HG02870 (cell line): ENCODE data around the gene CC2D2B.
"Not testable (repeated sequence)": the region's sequence is repeated elsewhere in the genome, so short reads cannot be mapped to it uniquely, and the experiment has no call there.

Experiments used
- ATAC-seq: cut with Tn5 transposase; IDR thresholded peaks from one replicate; pipeline ENCODE4 v1.9.1; 2021; ENCODE audit warnings: mild to moderate bottlenecking, moderate library complexity; ENCODE audit not compliant: unreplicated experiment

Gene CC2D2B

DNA sequence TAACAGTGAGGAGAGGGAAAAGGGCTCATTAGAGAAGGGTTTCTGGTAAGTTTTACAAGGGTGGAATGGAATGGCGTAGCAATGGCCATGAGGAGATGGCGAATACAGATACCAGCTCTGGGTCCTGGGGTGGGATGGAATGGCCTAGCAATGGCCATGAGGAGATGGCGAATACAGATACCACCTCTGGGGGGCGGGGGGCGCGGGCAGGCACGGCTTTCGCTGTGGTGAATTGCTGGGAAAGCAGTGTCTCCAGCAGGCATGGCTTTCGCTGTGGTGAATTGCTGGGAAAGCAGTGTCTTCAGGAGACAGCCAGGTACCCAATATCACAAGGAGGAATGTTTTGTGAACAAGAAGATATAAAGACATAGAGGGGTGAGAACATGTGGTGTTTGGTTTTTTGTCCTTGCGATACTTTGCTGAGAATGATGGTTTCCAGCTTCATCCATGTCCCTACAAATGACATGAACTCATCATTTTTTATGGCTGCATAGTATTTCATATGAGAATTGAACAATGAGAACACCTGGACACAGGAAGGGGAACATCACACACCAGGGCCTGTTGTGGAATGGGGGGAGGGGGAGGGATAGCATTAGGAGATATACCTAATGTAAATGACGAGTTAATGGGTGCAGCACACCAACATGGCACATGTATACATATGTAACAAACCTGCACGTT is 1.7 kb upstream of the CC2D2B start:
- ATAC-seq: not testable (repeated sequence)

GRCh38 chr10:95906677-95907455 is 909 bp upstream of the CC2D2B start:
- peak; percentile 38 for ATAC-seq

DNA sequence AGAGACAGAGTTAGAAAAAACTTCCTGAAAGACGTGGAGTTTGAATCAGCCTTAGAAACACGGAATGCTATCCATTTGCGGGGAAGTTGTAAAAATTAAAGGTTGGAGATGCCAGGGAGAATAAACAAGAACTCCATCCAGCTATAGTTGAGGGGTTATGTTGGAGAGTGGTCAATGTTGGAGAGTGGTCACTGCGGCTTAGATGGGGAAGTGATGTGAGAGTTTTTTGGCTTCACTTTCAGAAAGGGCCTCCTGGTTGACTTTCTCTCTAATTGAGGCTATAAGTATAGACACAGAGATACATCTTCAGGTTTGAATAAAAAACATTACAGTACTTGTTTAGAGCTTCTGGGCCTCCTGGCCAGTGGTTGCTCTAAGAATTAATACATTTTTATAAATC is 675 bp downstream of the CC2D2B start:
- ATAC-seq: no peak

GRCh38 chr10:95909561-95909960 is 1.8 kb downstream of the CC2D2B start:
- ATAC-seq: no peak

DNA sequence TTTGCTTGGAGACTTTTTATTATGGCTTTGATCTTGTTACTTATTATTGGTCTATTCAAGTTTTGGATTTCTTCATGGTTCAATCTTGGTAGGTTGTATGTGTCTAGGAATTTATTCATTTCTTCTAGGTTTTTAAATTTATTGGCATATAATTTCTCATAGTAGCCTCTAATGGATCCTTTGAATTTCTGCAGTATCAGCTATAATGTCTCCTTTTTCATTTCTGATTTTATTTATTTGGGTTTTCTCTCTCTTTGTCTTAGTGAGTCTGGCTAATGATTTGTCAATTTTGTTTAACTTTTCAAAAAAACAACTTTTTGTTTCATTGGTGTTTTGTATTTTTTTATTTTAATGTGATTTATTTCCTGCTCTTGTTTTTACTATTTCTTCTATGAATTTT is 8.3 kb downstream of the CC2D2B start:
- ATAC-seq: not testable (repeated sequence)

DNA sequence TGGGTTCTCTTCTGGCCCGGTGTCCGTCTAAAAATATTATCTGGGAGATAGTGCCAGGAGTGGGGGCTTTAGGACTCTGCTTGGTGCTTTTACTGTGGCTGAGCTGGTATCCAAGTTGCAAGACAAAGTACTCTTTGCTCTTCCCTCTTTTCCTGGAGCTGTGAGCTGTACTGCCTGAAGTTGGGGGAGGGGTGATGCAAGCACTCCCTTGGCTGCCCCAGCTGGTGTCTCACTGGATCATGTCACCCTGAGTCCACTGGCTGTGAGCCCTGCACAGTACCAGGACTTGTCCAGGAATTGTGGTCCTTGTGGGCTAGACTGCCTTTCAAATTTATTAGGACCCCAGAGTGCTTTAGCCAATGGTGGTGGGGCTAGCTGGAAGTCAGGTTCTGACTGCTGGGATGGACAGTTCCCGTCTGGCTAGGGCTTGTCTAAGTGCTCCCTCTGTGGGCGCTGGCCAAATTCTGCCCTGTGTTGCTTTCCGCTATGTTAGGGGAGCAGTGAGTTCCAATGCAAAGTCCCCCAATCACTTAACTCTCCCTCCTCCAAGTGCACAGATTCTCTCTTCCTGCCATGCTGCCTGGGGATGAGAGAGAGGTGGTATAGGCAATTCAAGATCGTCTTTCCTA is 13.1 kb downstream of the CC2D2B start:
- no peak for ATAC-seq

DNA sequence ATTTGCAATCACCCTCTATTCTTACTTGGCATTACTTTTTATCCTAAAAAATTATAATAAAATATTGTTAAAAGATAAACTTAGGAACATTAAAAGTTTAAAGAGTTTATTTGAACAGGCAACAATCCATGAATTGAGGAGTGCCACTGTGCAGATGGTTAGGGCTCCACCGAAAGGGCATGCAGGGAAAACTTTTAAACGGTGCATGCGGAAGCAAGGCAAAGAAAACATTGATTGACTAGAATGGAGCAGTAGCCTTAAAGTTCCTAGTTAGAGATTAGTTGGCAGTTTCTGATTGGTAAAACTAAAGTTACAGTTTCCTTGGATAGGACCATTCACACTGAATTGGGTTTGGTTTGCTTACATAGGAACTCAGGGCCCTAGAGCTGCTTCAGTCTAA is 17.3 kb downstream of the CC2D2B start:
- no peak for ATAC-seq

DNA sequence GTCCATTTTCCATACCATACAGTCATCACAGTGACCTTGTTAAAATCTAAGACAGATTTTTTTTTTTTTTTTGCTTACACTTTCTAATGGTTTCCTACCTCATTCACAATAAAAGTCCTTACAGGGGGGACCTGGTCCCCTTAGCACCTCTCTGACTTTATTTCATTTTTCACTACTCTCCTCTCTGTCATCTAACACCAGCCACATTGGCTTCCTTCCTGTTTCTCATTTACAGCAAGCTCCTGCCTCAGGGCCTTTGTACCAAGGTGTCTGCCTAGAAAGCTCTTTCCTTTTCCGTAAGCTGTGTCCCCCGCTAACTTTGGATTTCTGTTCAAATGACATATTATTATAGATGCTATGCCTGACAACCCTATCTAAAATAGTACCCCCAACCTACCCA is 27.7 kb downstream of the CC2D2B start:
- no peak for ATAC-seq

DNA sequence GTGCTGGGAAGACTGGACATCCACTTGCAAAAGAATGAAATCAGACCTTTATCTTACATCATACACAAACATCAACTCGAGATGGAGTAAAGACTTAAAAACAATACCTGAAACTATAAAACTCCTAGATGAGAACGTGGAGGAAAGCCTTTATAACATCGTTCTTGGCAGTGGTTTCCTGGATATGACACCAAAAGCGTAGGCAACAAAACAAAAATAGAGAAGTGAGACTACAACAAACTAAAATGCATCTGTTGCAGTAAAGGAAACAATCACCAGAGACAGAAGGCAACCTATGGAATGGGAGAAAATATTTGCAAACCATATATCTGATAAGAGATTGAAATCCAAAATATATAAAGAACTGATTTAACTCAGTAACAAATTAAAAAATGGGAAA is 33.3 kb downstream of the CC2D2B start:
- no peak for ATAC-seq

GRCh38 chr10:95963202-95963990 is 55.6 kb downstream of the CC2D2B start:
- ATAC-seq: peak; percentile 50

- ATAC-seq: no peak
These were observed 56.2 kb downstream of the CC2D2B start for GRCh38 chr10:95963991-95964389.

DNA sequence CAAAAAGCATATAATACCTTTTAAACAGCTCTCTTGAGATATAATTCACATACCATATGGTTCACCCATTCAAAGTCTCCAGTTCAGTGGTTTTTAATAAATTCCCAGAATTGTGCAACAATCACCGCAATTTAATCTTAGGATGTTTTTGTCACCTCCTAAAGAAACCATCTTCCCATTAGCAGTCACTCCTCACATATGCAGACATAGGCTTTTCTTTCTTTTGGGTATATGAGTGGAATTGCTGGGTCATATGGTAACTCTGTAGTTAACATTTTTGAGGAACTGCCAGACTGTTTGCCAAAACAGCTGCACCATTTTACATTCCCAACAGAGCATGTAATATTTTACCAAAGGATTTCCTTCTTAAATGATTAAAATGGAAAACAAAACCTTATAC is 57.0 kb downstream of the CC2D2B start:
- ATAC-seq: no peak

- no peak for ATAC-seq
These were observed 68.8 kb downstream of the CC2D2B start for GRCh38 chr10:95976362-95977229.

GRCh38 chr10:95982200-95982599 is 74.4 kb downstream of the CC2D2B start:
- ATAC-seq: no peak

DNA sequence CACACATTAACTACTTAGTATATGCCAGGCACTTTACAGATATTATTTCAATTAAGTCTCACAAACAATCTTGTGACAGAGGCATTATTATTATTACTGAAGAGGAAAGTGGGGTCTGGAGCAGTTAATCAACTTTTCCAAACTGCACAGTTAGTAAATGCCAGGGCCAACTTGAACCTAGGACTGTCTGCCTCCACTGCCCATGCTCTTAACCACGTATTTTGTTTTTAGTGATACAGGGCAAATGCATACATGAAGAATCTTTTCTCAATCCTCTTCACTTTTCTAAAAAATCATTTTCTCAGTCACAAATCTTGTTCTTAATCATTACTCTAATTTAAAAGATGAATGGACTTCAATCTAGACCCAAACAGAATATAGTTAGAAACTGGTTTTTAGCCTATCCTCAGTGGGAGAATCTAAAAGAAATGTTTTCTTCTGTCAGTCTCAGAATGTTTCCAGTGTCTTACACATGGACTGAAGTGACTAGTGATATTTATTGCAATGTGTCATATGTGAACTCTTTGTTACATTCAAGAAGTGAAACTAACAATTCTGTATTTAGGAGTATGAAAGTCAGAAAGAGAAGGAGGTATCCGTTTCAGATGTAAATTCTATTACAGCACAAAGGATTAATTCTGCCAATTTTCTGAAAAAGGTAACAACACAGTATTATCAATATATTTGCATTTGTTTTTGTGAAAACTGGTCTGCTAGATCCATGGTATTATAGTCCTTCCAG is 80.1 kb downstream of the CC2D2B start:
- ATAC-seq: peak; percentile 97

- no peak for ATAC-seq
These were observed 80.9 kb downstream of the CC2D2B start for GRCh38 chr10:95988702-95989101.

DNA sequence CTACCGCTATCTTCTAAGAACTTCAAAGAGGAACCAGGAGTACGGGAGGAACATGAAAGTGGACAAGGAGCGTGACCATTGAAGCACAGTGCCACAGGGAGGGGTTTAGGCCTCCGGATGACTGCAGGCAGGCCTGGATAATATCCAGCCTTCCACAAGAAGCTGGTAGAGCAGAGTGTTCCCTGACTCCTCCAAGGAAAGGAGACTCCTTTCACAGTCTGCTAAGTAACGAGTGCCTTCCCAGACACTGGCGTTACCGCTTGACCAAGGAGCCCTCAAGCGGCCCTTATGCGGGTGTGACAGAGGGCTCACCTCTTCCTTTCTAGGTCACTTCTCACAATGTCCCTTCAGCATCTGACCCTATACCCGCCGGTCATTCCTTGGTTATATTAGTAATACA is 86.6 kb downstream of the CC2D2B start:
- ATAC-seq: not testable (repeated sequence)

DNA sequence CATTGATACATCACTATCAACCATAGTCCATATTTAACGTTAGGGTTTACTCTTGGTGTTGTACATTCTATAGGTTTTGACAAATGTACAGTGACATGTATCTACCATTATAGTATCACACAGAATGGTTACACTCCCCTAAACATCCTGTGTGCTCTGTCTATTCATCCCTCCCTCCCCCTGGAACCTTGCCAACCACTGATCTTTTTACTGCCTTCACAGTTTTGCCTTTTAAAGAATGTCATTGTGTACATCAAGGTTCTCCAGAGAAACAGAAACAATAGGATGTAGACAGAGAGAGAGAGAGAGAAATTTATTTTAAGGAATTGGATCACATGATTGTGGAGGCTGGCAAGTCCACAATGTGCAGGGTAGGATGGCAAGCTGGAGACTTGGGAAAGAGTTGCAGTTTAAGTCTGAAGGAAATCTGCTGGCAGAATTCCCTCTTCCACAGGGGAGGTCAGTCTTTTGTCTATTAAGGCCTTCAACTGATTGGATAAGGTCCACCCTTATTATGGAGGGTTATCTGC is 90.5 kb downstream of the CC2D2B start:
- no peak for ATAC-seq

- ATAC-seq: no peak
These were observed 106.2 kb downstream of the CC2D2B start for GRCh38 chr10:96013956-96014355.
